NCI-H2171 treated with DMSO at 0.1 percent for 48 hours (cell line): ENCODE data around the gene RNASEL.

Experiments
- DNase-seq: peaks from one replicate; lab custom pipeline; 2025; lab: John Stamatoyannopoulos, UW

The RNASEL gene

GRCh38 chr1:182620924-182621585 lies 32.0 kb upstream of the RNASEL start:
- DNase-seq = peak; percentile 24

GRCh38 chr1:182617734-182618351 lies 28.8 kb upstream of the RNASEL start:
- DNase-seq = peak; percentile 83

- no peak for DNase-seq
Observed at GRCh38 chr1:182617014-182617429, 28.0 kb upstream of the RNASEL start.

GRCh38 chr1:182616130-182617013 lies 27.3 kb upstream of the RNASEL start:
- peak; percentile 94 for DNase-seq

- peak; percentile 73 for DNase-seq
Observed at GRCh38 chr1:182615468-182616129, 26.5 kb upstream of the RNASEL start.

GRCh38 chr1:182614796-182615454 lies 25.9 kb upstream of the RNASEL start:
- peak; percentile 51 for DNase-seq

- DNase-seq = peak; percentile 99
Observed at GRCh38 chr1:182611787-182612186, 22.7 kb upstream of the RNASEL start.

GRCh38 chr1:182611326-182611725 lies 22.3 kb upstream of the RNASEL start:
- peak; percentile 94 for DNase-seq

GRCh38 chr1:182610606-182611194 lies 21.6 kb upstream of the RNASEL start:
- peak; percentile 53 for DNase-seq

GRCh38 chr1:182608845-182609610 lies 20.0 kb upstream of the RNASEL start:
- DNase-seq = no peak

GRCh38 chr1:182608236-182608635 lies 19.2 kb upstream of the RNASEL start:
- no peak for DNase-seq

- DNase-seq = no peak
Observed at GRCh38 chr1:182607566-182607965, 18.5 kb upstream of the RNASEL start.

- DNase-seq = peak; percentile 94
Observed at GRCh38 chr1:182604175-182605164, 15.4 kb upstream of the RNASEL start, which contains the start of gene RGS16. Gene RGS16 (minus strand): TSS chr1:182604389. CDS start chr1:182604259, 130 bp downstream.

- peak; percentile 73 for DNase-seq
Observed at GRCh38 chr1:182603646-182604174, 14.7 kb upstream of the RNASEL start.

- no peak for DNase-seq
Observed at GRCh38 chr1:182602935-182603645, 14.0 kb upstream of the RNASEL start.

GRCh38 chr1:182601913-182602312 lies 12.9 kb upstream of the RNASEL start:
- DNase-seq = no peak

GRCh38 chr1:182601416-182601786 lies 12.3 kb upstream of the RNASEL start:
- DNase-seq = peak; percentile 72

GRCh38 chr1:182600745-182601415 lies 11.8 kb upstream of the RNASEL start:
- no peak for DNase-seq
